HG02938 (cell line): ENCODE measurements around the gene PLAAT2.
A peak's percentile ranks its signal among the peaks of the same experiment; 100 is the strongest.
"Not testable (repeated sequence)": the region's sequence is repeated elsewhere in the genome, so short reads cannot be mapped to it uniquely, and the experiment has no call there.

Experiments used
- ATAC-seq: cut with Tn5 transposase; IDR thresholded peaks from one replicate; pipeline ENCODE4 v1.9.1; 2021; ENCODE audit warnings: mild to moderate bottlenecking, moderate library complexity; ENCODE audit not compliant: unreplicated experiment

The PLAAT2 gene

GRCh38 chr11:63551091-63551888 is 11.9 kb downstream of the PLAAT2 start:
- ATAC-seq, result no peak

- ATAC-seq, result not testable (repeated sequence)
Measured at GRCh38 chr11:63550156-63550700, 13.0 kb downstream of the PLAAT2 start.

- no peak for ATAC-seq
Measured at GRCh38 chr11:63549411-63549810, 13.8 kb downstream of the PLAAT2 start.

GRCh38 chr11:63548178-63548577 is 15.0 kb downstream of the PLAAT2 start:
- no peak for ATAC-seq

- no peak for ATAC-seq
Measured at GRCh38 chr11:63547061-63547460, 16.1 kb downstream of the PLAAT2 start.

- ATAC-seq, result no peak
Measured at GRCh38 chr11:63543711-63544110, 19.5 kb downstream of the PLAAT2 start.

GRCh38 chr11:63542506-63542905 is 20.7 kb downstream of the PLAAT2 start:
- ATAC-seq, result not testable (repeated sequence)

- no peak for ATAC-seq
Measured at GRCh38 chr11:63537293-63538101, 25.7 kb downstream of the PLAAT2 start.

- no peak for ATAC-seq
Measured at GRCh38 chr11:63536669-63537292, 26.4 kb downstream of the PLAAT2 start, which contains the start of gene PLAAT4. TSS of gene PLAAT4 (plus strand) at chr11:63536808. CDS start at chr11:63536869, 61 bp downstream.

- no peak for ATAC-seq
Measured at GRCh38 chr11:63535734-63536133, 27.4 kb downstream of the PLAAT2 start.

GRCh38 chr11:63534895-63535461 is 28.2 kb downstream of the PLAAT2 start:
- peak; percentile 44 for ATAC-seq

GRCh38 chr11:63534076-63534475 is 29.1 kb downstream of the PLAAT2 start:
- ATAC-seq, result no peak

- no peak for ATAC-seq
Measured at GRCh38 chr11:63532799-63533475, 30.2 kb downstream of the PLAAT2 start.

GRCh38 chr11:63532117-63532516 is 31.1 kb downstream of the PLAAT2 start:
- ATAC-seq, result no peak

- peak; percentile 79 for ATAC-seq
Measured at GRCh38 chr11:63531074-63531792, 31.9 kb downstream of the PLAAT2 start.

GRCh38 chr11:63530021-63530420 is 33.2 kb downstream of the PLAAT2 start:
- no peak for ATAC-seq

- ATAC-seq, result not testable (repeated sequence)
Measured at GRCh38 chr11:63529373-63529772, 33.8 kb downstream of the PLAAT2 start.

GRCh38 chr11:63528729-63529278 is 34.4 kb downstream of the PLAAT2 start:
- not testable (repeated sequence) for ATAC-seq

GRCh38 chr11:63528156-63528555 is 35.0 kb downstream of the PLAAT2 start:
- not testable (repeated sequence) for ATAC-seq
